ENCODE data around the gene BTLA.
"Not testable (repeated sequence)": the region's sequence is repeated elsewhere in the genome, so short reads cannot be mapped to it uniquely, and the experiment has no call there.

BTLA gene, protein sequence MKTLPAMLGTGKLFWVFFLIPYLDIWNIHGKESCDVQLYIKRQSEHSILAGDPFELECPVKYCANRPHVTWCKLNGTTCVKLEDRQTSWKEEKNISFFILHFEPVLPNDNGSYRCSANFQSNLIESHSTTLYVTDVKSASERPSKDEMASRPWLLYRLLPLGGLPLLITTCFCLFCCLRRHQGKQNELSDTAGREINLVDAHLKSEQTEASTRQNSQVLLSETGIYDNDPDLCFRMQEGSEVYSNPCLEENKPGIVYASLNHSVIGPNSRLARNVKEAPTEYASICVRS

DNA sequence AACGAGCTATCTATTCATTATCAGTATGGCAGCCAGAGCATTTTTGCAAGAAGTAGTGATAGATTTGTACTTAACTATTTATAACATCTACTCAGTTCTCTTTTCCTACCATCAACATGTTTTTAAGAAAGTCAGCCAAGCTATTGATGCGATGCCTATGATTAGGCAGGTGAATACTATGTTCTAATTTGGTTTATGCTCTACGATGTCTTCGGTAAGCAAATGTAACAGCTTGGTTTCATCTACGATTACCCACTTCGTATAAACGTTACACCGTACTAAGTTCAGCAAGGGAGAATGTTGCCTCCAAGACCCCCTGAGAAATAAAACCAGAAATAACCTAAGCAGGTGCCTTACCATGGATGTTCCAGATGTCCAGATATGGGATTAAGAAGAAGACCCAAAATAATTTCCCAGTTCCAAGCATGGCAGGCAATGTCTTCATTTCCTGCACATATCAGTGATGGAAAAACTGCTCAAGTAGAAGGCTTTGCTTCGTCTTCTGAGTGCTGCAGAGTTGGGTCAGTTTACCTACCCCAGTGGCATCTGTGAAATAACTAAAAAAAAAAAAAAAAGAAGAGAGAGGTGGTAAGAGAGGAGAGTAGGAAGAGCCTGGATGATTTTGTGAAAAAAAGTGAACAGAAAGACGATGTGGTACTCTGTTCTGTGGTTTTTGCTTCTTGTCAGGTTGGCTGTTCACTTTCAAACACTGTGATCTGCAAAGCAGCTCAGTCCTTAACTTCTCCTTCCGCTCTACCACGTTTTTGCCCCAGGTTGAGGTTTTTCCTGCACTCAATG, at the start of gene BTLA:
Gene BTLA, minus strand, starts transcription at position 559 of the 798 bp plus-strand sequence. Its CDS starts 114 bp downstream, at position 445.
- FAIRE-seq = no peak

DNA sequence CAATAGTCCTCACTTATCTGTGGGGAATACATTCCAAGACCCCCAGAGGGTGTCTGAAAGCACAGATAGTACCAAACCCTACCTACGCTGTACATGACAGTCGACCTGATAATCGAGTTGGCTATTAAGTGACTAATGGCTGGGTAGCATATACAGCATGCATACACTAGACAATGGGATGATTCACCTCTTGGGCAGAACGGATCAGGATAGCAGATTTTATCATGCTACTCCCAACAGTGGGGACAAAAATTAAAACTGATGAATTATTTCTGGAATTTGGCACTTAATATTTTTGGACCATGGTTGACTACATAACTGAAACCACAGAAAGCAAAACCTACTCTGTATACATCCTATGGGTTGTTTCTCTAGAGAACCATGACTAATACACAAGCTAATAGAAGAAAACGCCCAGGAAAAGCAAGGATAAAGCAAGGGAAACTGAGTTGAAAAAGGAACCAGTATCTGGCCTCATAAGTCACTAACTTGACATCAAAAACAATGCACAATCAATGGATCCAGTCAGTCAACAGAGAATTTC, 47.0 kb upstream of the BTLA start:
- no peak for FAIRE-seq

DNA sequence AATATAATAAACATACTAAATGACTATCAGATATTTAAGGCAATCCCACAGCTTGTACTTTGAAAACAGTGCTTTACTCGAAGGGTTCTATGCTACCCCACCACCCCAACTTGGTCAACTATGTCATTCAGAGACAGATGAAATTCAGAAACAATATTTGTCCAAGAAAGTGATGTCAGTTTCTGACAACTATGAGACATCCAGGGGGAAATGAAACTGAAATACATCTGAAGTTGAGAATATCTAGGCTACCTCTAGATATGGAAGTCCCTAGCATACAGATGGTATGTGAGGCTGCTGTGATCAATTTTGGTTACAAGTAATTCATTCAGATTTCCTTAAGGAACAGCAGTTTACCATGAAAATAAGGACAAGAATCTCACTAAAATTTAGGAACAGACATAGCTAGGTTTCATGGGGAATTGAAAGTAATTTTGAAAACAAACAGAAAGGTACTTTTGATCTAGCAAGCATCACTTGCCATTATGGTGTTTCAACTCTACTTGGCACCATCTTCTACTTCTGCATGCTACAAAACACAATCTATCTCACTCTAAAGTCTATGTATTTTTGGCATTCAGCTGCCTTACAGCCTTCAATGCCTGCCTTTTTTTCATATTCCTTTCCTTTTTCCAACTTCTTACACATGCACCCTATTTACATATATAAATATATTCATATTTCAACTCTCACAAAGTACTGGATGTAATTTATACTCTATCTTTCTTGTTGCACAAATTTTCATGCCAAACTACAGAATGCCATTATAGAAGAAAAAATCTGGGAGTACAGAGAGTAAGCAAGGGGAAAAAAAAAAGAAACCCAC, 40.8 kb upstream of the BTLA start:
- FAIRE-seq = no peak

DNA sequence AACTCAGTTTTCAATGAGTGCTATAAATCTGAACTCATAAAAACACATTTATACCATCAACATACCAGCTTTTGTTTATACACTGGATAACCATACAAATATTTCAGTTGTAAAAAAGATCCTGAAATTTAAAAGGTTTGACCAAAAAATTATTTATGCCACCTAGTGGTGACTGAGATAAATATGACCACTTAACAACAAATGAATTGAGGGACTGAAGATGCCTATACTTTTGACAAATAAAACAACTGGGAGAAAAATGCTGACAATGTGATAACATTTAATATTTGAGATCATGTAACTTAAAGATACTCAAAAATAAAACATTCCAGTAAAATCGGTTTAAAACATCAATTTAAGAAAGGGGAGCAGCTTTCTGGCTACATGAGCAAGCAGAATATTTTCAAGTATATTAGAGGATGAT, 32.1 kb upstream of the BTLA start:
- peak; percentile 89 for FAIRE-seq

DNA sequence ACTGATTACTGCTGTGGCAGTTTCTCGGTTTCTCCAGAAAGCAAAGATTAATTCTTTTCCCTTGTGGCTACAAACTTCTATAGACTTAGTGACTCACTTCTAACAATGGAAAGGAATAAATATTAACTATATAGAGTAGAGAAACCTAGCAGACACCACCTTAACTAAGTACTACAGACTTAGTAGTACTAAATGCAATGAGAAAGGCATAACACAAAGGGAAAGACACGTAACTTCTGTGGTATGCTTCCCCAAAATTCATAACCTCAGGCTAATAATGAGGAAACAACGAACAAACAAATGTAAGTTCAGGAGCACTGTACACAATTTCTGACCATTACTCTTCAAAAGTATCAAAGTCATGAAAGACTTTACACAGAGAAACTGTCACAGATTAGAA, 31.3 kb upstream of the BTLA start:
- FAIRE-seq = peak; percentile 15

DNA sequence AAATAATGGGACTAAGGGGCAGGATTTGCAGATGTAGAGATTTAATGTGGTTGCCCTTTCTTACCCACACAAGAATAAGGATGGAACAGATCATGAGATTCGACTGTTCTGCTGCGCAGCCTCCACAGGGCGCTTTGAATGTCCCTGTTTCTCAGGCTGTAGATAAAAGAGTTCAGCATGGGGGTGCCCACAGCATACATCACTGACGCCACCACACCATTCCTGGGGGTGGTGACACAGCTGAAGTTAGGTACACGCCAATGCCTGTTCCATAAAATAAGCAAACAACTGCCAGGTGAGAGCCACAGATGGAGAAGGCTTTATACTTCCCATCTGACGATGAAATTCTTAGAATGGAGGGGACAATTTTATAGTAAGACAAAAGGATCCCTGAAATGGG, 24.9 kb upstream of the BTLA start:
- not testable (repeated sequence) for FAIRE-seq

DNA sequence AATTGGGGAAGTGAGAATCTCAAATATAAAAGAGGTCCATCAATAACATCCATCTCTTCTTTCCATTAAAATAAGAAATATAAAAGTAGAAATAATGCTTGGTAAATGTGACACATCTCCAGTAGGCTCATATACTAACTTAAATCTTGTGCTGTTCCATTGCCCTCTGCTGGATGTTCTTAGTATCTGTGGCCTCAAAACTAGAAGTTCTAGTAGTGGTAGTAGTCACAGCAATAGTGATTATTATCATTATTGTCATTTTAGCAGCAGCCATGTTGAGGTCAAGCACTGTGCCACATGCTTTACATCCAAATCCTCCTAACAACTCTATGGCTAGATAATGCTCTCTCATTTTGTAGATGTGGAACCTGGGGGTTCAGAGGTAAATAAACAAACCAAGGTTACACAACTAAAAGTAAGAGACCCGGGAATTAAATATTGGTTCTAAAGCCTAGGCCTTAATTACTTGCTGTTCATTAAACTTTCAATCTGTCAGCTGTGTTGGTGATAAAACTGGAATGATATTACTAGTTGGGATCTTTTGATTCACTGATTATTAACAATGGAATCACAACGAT, 20.2 kb upstream of the BTLA start:
- peak; percentile 90 for FAIRE-seq

DNA sequence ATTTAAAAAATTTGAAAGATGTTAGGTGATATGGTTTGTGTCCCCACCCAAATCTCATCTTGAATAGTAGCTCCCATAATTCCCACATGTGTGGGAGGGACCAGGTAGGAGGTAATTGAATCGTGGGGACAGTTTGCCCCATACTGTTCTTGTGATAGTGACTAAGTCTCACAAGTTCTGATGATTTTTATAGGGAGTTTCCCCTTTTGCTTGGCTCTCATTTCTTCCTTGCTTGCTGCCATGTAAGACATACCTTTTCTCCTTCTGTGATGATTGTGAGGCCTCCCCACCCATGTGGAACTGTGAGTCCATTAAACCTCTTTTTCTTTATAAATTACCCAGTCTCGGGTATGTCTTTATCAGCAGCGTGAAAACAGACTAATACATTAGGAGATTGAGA, 19.7 kb upstream of the BTLA start:
- not testable (repeated sequence) for FAIRE-seq

DNA sequence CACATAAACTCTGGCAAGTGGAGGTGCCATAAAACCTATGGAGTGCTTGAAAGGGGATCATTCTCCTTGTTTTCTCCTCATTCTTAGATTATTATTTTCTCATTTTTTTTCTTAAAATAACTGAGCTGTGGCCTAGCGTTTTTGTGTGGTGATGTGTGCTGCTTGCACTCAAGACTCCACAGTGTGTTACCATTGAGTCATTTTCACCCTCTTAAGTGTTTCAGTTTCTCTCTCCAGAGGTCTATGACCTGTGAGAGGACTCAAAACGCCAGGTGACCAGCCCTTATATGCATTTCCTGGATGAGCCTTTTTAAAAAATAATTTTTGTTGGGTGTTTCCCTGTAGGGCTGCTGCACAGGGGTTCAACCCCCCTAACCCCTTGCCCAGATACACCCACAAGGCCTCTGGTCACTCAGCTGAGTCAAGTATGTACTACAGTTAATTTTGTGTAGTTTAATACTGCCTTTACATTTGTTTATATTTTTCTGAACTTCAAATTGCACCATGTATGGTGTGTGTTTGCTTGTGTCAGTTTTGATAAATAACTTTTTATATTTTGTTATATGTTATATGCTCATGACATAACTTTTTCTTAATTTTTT, 15.4 kb upstream of the BTLA start:
- no peak for FAIRE-seq

DNA sequence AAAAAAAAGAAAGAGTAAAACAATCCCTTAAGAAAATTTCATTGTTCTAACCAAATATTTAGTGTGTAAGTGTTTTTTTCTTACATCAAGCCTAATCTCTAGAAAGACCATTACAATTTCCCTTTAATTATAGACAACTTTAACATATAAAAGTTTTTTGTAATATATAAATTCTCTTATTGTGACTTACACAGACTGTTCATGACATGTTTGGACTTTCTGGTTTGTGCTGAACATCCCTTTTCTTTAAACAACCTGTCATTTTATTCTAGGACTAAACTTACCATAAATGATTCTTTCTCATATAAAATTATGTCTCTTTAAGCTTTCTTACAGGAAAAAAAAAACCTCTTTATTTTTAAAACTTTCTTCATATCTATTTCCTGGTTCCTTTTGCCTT, 13.0 kb upstream of the BTLA start:
- FAIRE-seq = no peak

DNA sequence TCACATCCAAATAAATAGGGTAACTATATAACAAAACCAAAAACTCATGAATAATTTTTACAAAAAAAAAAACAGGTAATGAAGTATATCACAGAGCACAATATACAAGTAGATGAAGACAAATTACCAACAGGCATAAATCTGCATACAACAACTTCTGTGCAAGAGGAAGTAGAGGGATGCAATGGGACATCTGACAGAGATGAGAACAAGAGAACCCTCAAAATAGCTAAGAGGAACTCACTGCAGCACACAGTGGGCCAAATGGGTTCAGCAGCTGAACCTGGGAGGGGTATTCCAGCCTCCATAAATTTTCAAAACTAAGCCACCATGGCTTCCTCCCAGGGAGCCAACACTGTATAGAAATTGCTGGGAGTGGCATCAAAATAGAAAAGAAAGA, 9.6 kb upstream of the BTLA start:
- FAIRE-seq = no peak

DNA sequence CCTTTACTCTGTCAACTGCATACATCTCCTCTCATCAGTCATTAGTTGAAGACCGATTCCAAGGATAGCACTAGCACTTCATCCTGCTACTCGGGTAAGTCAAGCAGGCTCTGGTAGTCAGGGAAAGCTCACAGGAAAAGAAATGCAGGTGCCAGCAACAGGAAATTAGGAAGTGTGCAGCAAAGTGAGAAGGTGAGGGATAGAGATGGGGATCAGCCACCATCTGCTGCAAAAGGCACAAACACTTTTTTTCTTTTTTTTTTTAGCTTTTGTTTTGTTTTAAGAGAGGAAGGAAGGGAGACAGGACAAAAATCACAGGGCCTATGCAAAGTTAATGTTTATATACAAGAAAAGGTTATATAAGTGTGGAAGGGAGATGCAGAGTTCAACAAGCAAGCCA, 9.0 kb upstream of the BTLA start:
- FAIRE-seq = no peak

DNA sequence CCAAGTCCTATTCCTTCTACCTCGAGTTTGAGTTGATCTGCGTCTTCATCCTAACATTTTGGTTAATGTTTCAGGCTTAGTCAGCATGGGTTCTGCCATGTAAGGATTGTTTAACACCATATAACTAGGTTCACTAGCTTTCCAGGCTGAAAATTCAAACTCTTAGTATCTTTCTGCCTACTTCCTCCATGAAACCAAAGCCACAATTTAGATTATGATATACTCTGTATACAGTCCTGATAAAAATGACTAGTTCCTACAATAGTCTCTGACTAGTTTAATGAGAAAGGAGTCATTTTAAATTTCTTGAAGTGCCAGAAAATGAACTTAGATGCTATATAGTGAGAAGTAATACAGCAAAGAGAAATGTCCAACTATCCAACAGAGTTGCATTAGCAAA, 6.6 kb upstream of the BTLA start:
- no peak for FAIRE-seq

DNA sequence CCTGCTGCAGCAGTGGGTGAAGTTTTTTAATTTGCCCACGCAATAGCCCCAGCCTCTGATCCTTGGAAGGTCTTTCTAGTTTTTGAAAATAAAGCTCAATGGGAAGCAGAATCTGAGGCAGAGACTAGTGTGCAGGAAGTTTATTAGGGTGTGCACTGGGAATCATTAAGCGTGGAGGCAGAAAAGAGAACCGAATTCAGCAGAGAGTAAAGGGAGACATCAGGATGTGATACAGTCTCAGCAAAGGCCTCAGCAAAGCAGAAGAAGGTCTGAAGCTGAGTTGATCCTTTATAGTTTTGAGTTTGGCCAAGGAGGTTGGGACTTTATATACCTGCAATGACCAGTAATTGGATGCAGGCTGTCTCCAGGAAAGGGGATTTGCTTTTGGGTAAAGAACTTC, 4.9 kb upstream of the BTLA start:
- FAIRE-seq = no peak

DNA sequence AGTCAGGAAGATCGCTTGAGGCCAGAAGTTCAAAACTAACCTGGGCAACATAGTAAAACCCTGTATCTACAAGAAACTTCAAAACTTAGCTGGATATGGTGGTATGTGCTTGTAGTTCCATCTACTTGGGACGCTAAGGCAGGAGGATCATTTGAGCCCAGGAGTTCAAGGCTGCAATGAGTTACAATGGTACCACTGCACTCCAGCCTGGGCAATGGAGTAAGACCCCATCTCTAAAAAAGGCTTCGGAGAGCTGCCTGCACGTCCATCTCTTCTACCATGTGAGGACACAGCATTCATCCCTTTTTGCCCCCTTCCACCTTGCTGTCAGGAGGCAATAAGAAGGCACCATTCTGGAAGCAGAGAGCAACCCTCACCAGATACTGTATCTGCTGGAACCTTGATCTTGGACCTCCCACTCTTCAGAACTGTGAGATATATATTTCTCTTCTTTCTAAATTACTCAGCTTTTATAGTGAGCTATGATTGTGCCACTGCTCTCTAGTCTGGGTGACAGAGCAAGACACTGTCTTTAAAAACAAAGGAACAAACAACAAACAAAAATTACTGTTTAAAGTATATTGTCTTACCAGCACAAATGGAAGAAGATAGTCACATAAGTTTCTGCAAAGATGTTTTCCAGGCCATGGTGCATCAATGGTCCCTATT, 4.2 kb upstream of the BTLA start:
- FAIRE-seq = no peak

DNA sequence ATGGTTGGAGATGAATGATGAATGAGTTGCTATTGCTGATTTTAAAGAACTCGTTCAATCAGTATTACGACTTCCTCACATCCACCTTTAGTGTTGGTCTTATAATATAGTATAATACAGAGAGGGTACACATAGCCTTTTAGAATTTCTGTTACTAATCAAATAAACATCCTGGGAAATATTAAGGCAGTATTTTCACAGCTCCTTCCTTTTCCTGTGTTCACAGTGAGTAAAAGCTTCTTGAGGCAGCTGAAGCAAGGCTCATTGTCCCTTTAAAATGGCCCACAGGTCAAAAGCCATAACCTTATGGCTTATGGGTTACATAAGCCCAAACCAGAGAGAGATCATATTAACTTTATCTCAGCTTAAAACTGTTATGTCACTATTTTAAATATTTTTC, 1.3 kb upstream of the BTLA start:
- no peak for FAIRE-seq

DNA sequence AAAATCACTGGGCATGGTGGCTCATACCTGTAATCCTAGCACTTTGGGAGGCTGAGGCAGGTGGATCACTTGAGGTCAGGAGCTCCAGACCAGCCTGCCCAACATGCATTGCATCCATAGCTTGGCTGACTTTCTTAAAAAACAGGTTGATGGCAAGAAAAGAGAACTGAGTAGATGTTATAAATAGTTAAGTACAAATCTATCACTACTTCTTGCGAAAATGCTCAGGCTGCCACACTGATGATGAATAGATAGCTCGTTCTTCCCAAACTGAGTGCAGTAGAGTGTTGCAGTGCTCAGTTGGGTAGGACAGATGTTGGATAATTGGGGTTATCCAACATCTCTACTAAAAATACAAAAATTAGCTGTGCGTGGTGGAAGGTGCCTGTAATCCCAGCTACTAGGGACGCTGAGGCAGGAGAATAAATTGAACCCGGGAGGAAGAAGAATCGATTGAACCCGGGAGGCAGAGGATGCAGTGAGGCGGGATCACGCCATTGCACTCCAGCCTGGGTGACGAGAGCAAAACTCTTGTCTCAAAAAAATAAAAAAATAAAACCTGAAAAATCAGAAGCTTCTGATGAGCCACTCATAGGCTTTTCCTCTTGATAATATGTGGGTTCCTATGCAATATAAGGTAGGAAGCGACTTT, 1.2 kb downstream of the BTLA start:
- FAIRE-seq = no peak

DNA sequence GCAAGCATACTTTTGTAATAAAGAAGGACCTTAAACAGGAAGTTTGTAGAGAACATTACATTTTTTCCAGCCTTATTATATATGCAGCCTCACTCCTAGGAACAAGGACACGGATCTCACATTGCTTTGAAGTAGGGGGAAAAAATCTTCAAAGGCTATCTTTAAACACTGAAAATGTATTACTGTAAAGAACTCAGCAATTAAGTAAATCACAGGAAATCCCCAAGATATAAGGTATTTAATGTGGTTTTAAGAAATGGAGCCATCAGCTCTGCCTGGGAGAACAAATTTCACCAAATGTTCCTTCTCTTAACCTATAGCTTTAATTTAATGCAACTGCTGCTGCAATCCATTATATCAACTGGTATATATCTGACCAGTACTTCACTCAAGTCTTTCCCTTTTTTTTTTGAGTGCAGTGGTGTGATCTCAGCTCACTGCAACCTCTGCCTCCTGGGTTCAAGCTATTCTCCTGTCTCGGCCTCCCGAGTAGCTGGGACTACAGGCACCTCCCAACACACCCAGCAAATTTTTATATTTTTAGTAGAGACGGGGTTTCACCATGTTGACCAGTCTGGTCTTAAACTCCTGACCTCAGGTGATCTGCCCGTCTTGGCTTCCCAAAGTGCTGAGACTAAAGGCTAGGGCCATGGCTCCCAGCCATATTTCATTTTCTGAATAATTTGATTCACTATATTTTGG, 2.8 kb downstream of the BTLA start:
- no peak for FAIRE-seq

DNA sequence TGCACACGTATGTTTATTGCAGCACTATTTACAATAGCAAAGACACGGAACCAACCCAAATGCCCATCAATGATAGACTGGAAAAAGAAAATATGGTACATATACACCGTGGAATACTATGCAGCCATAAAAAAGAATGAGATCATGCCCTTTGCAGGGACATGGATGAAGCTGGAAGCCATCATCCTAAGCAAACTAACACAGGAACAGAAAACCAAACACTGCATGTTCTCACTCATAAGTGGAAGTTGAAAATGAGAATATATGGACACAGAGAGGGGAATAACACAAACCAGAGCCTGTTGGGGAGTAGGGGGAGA, 4.9 kb downstream of the BTLA start:
- FAIRE-seq = not testable (repeated sequence)

DNA sequence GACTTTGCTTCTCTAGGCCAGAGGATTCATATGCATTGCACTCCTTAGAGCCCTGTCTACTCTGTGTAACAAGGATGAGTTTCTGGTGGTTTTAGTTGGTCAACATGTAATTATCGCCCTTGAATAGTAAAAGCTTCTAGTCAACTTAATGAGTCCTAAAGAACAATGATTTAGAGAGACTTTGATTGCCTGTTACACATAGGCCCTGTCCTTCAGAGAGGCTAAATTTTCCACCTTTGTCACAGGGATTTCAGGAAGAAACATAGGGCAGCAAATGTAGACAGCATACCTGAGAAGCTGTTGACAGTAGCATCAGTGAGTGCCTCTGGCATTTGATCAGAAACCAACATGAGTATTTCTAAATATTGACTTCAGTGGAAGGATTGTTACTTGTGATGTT, 7.1 kb downstream of the BTLA start:
- FAIRE-seq = no peak

DNA sequence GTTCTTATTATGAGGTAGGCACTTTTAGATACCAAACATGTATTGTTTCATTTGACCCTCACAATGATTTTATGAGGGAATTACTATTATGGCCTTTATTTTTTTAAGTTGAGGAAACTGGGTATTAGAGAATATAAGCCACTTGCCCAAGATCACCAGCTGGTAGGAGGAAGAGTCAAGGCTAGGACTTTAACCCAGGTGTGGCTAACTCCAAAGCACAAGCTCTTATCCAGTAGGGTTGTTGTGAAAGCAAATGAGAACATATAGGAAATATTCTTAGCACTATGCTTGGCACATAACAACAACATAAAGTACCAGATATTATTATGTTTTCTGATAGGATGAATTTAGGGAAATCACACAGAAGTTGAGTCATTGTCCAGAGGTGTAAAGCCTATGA, 7.9 kb downstream of the BTLA start:
- FAIRE-seq = no peak

All from endometrium (tissue), 2 donors.